ENCODE data around the gene SFT2D1.
A peak's percentile ranks its signal among the peaks of the same experiment; 100 is the strongest.
"Not testable (repeated sequence)": the region's sequence is repeated elsewhere in the genome, so short reads cannot be mapped to it uniquely, and the experiment has no call there.

The SFT2D1 gene

GRCh38 chr6:166364456-166364855 is 22.1 kb upstream of the SFT2D1 start:
- H3K4me3 ChIP-seq (replicated peaks; ENCODE audit: low read depth, low read length), result no peak overlapping the region
- DNase-seq (ENCODE audit: low read depth), result no peak
- TF ChIP-seq, protein P1, sequence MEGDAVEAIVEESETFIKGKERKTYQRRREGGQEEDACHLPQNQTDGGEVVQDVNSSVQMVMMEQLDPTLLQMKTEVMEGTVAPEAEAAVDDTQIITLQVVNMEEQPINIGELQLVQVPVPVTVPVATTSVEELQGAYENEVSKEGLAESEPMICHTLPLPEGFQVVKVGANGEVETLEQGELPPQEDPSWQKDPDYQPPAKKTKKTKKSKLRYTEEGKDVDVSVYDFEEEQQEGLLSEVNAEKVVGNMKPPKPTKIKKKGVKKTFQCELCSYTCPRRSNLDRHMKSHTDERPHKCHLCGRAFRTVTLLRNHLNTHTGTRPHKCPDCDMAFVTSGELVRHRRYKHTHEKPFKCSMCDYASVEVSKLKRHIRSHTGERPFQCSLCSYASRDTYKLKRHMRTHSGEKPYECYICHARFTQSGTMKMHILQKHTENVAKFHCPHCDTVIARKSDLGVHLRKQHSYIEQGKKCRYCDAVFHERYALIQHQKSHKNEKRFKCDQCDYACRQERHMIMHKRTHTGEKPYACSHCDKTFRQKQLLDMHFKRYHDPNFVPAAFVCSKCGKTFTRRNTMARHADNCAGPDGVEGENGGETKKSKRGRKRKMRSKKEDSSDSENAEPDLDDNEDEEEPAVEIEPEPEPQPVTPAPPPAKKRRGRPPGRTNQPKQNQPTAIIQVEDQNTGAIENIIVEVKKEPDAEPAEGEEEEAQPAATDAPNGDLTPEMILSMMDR (IDR thresholded peaks at IDR 0.05; ENCODE audit: low read length, missing control alignments), result no peak

- not testable (repeated sequence) for DNase-seq (ENCODE audit: low read depth); H3K4me3 ChIP-seq (replicated peaks; ENCODE audit: low read depth, low read length)
Measured at GRCh38 chr6:166362427-166362826, 20.1 kb upstream of the SFT2D1 start.

DNA sequence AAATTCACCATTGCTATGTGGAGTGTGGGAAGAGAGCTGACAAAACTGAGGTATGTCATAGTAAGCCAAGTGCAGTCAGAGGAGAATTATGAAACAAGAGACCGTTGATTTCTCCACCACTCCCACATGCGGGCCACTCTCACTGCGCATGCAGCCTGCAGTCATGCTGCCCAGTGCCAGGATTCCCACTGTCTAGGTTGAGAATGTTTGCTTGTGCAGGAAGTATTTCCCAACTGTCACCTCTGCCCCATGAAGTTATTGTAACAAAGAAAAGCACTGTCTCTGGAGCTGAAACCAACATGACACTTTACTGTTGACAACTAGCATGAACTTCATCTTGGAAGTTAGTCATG is 18.7 kb upstream of the SFT2D1 start:
- H3K4me3 ChIP-seq (replicated peaks; ENCODE audit: low read depth, low read length), result no peak overlapping the region
- DNase-seq (ENCODE audit: low read depth), result peak; percentile 83
- TF ChIP-seq, protein P1 (IDR thresholded peaks at IDR 0.05; ENCODE audit: low read length, missing control alignments), result no peak

DNA sequence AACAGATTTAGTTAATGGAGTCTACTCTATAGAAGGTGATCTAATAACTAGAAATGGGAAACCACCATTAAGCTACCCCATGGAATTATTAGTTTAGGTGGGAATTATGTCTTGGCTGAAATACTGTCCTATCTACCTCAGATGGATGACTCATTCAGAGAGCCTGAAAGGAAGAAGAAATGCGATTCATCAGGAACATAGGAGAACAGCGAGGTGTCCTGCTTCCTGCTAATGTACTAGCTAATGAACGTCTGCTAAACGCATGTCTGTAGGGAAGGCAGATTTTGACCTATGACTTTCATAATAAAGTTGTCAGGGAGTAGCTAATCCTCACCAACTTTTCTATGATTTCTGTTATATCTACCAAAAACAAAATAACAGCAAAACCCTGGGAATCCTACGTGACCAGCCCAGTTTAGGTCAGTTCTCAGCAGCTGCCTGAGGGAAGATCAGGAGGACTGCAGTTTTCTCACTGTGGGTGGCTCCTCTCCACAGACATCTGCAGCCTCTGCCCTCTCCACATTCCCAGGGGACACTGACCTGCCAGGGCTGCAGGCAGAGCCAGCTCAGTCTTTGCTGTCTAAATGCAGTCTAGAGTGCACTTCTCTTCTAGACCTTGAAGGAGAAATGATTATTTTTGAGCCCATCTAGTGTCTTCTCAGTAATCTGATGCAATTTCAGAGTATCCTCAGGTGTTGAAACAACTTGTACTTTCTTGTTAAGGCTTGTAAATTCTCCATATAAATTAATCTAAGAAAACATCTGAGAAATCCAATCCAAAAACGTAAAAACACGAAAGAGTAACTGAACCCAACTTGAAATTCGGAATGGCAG is 18.1 kb upstream of the SFT2D1 start:
- DNase-seq (ENCODE audit: low read depth), result no peak
- TF ChIP-seq, protein P1 (IDR thresholded peaks at IDR 0.05; ENCODE audit: low read length, missing control alignments), result no peak
- no peak overlapping the region for H3K4me3 ChIP-seq (replicated peaks; ENCODE audit: low read depth, low read length)

DNA sequence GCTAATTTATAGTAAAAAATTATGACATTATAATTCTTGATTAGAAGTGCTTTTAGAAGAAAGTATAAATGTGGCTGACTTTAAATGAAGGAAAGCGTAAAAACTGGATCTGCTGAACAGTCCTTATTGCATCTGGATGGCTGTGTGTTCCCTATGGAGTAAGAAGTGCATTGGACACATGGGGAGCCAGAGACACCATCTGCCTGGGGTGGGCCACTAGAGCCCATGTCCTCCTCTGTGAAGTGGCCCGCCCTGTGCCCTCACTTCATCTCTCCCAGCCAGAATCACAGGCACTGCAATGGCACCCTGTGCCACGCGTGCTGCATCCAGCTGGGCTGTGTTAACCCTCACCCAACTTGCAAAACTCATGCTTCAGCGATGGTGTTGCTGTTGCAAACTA is 13.2 kb upstream of the SFT2D1 start:
- TF ChIP-seq, protein P1 (IDR thresholded peaks at IDR 0.05; ENCODE audit: low read length, missing control alignments), result no peak
- H3K4me3 ChIP-seq (replicated peaks; ENCODE audit: low read depth, low read length), result no peak overlapping the region
- no peak for DNase-seq (ENCODE audit: low read depth)

GRCh38 chr6:166354965-166355364 is 12.6 kb upstream of the SFT2D1 start:
- TF ChIP-seq, protein P1 (IDR thresholded peaks at IDR 0.05; ENCODE audit: low read length, missing control alignments), result no peak
- no peak overlapping the region for H3K4me3 ChIP-seq (replicated peaks; ENCODE audit: low read depth, low read length)
- no peak for DNase-seq (ENCODE audit: low read depth)

GRCh38 chr6:166354143-166354542 is 11.8 kb upstream of the SFT2D1 start:
- TF ChIP-seq, protein P1 (IDR thresholded peaks at IDR 0.05; ENCODE audit: low read length, missing control alignments), result no peak
- H3K4me3 ChIP-seq (replicated peaks; ENCODE audit: low read depth, low read length), result no peak overlapping the region
- no peak for DNase-seq (ENCODE audit: low read depth)

Data from fibroblast of pulmonary artery (primary cell).